Bronchial epithelial cell (primary cell): ENCODE data around the gene IGFBP7. TPM values are rescaled to one million over a fixed set of nuclear protein-coding genes. Genes with fewer than 3 reads are reported as not detected.

Experiments used
- DNase-seq: peaks from one replicate; pipeline ENCODE4 v3.0.0-alpha.2; 2010; ENCODE audit warnings: low read depth
- FAIRE-seq: peaks from 2 replicates; lab custom pipeline; 2011; peaks lifted over from hg19 to GRCh38; lab: Jason Lieb, UNC
- H3K27me3 ChIP-seq: 2 replicates; pipeline ENCODE4 v1.5.1; 2011; ENCODE audit warnings: low read length; ENCODE audit not compliant: control insufficient read depth, insufficient read depth
- H3K36me3 ChIP-seq: 2 replicates; pipeline ENCODE4 v1.5.1; 2011; ENCODE audit warnings: low read length; ENCODE audit not compliant: control insufficient read depth, insufficient read depth
- H3K4me3 ChIP-seq: 2 replicates; pipeline ENCODE4 v1.5.1; 2011; ENCODE audit warnings: mild to moderate bottlenecking, low read depth, low read length, control low read depth
- CTCF ChIP-seq: IDR thresholded peaks from 2 replicates; pipeline ENCODE4 v1.5.1; 2011; ENCODE audit warnings: mild to moderate bottlenecking, moderate library complexity, low read length, control low read depth, inconsistent platforms; ENCODE audit not compliant: insufficient read depth, severe bottlenecking
- total RNA-seq: library from RNA; depleted of rRNA; stranded (reverse); fragments of >200 nt; gene quantifications from 2 replicates; pipeline ENCODE4 v1.2.1, GENCODE V29; 2014

Gene IGFBP7
- total RNA-seq, 1 donor from 2014 or later, result 92.9 TPM

GRCh38 chr4:57080781-57081650, 29.2 kb downstream of the IGFBP7 start:
- FAIRE-seq, result peak; percentile 23
- H3K36me3 ChIP-seq, result no peaks in the 10 kb centered on the region
- no peak for TF ChIP-seq CTCF
- peak; percentile 98 for DNase-seq
- H3K27me3 ChIP-seq, result no peaks in the 10 kb centered on the region
- no peak overlapping the region for H3K4me3 ChIP-seq

GRCh38 chr4:57078685-57079521, 31.3 kb downstream of the IGFBP7 start:
- Histone ChIP-seq H3K4me3 (no peak overlapping the region), H3K27me3 (no peaks in the 10 kb centered on the region), H3K36me3 (no peaks in the 10 kb centered on the region)
- DNase-seq (peak; percentile 95), FAIRE-seq (no peak)
- TF ChIP-seq CTCF, result no peak

- DNase-seq, result peak; percentile 97
Observed at GRCh38 chr4:57077550-57078343, 32.4 kb downstream of the IGFBP7 start.

GRCh38 chr4:57076646-57077045, 33.5 kb downstream of the IGFBP7 start:
- Histone ChIP-seq H3K36me3 (no peaks in the 10 kb centered on the region), H3K4me3 (no peak overlapping the region), H3K27me3 (no peaks in the 10 kb centered on the region)
- no peak for DNase-seq
- no peak for FAIRE-seq
- TF ChIP-seq CTCF, result no peak

More at GRCh38 chr4:57077550-57078343, 32.4 kb downstream of the IGFBP7 start:
- Histone ChIP-seq H3K4me3 (no peak overlapping the region), H3K36me3 (no peaks in the 10 kb centered on the region), H3K27me3 (no peaks in the 10 kb centered on the region)
- peak; percentile 83 for FAIRE-seq
- TF ChIP-seq CTCF, result no peak

- H3K4me3 ChIP-seq, result no peak overlapping the region
- no peaks in the 10 kb centered on the region for H3K36me3 ChIP-seq
- no peak for TF ChIP-seq CTCF
- FAIRE-seq, result no peak
- no peak for DNase-seq
- H3K27me3 ChIP-seq, result no peaks in the 10 kb centered on the region
Observed at GRCh38 chr4:57075367-57075766, 34.8 kb downstream of the IGFBP7 start.
